HG02610 (cell line): Measurements from ENCODE around the gene ACSS2.
A peak's percentile ranks its signal among the peaks of the same experiment; 100 is the strongest.

Experiments
- ATAC-seq: cut with Tn5 transposase; IDR thresholded peaks from one replicate; pipeline ENCODE4 v1.9.1; 2021; ENCODE audit warnings: mild to moderate bottlenecking, moderate library complexity; ENCODE audit not compliant: unreplicated experiment

The ACSS2 gene

GRCh38 chr20:34945315-34946077, 69.1 kb downstream of the ACSS2 start:
- no peak for ATAC-seq

GRCh38 chr20:34946661-34947060, 70.2 kb downstream of the ACSS2 start:
- ATAC-seq: no peak

- ATAC-seq: no peak
These were observed 70.9 kb downstream of the ACSS2 start for GRCh38 chr20:34947336-34947735.

GRCh38 chr20:34948030-34948429, 71.6 kb downstream of the ACSS2 start:
- ATAC-seq: no peak

DNA sequence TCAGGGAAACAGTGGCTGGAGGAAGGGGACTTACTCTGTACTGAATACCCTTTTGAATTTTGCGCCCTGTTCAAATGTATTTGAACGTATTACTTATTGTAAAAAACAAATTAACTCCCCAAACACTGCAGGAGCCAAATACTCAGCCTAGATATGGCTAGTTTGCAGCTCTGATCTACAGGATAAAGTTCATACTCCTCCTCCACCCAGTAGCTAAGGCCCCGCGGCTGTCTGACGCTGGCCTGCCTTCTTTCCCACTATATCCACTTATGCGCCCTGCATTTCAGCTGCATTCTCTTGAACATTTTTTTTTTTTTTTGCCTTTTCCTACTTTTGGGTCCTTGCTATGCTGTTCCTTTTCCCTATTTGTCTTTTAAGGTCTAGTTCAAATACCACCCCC, 72.7 kb downstream of the ACSS2 start:
- no peak for ATAC-seq

- ATAC-seq: no peak
These were observed 74.8 kb downstream of the ACSS2 start for GRCh38 chr20:34951252-34951651.

DNA sequence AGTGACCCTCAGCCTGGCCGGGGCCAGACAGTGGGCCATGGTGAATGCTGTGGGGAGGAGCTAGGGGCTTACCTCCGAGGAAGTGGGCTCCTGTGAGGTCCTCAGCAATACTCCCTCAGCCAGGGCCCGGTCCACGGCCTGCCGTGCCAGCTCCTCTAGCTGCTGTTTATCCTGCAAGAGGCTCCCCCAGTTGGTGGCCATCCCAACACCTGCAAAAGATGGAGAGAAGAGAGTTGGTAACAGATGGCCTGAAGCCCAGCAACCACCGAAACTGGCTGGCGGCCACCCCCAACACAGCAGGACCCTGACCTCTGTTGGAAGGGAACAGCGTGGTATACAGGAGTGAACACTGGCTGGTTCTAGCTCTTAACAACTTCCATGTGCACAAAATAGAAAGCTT, 75.2 kb downstream of the ACSS2 start:
- no peak for ATAC-seq

DNA sequence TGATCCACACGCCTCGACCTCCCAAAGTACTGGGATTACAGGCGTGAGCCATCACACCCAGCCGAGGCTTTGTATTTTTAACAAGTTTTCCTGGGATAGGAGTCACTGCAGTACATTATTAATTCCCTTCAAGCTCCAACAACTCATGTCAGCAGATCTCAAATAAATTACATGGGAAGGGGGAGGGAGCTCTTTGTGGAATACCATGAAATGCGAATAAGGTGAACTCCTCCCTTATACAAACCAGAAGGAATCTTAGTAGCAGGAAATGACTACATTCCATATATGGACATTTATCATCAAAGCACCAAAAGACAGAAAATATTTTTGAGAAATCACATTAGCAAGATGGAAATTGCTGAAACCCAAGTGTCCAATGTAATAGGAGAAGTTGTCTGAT, 76.3 kb downstream of the ACSS2 start:
- ATAC-seq: no peak

GRCh38 chr20:34953960-34954359, 77.5 kb downstream of the ACSS2 start:
- ATAC-seq: no peak

DNA sequence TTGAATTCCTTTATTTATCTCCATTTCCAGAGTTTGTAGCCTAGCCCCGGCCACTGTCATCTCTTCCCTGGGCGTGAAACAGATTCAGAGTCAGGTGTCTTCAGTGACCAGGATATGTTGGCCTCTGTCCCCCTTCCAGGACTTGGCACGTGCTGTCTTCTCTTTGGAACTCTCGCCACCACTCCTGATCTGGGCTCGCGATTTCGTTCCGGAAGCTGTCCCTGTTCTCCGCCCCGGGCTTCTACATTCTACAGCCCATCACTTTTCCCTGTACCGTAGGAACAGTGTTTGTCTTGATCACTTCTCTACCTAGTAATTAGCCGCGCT, 78.5 kb downstream of the ACSS2 start:
- no peak for ATAC-seq

- ATAC-seq: peak; percentile 90
These were observed 79.0 kb downstream of the ACSS2 start, which contains the start of the genes GSS and MYH7B for GRCh38 chr20:34955231-34956040. TSS of gene GSS (minus strand) at chr20:34955806. CDS start at chr20:34951852, 3,954 bp downstream. TSS of gene MYH7B (plus strand) at chr20:34955868. CDS start at chr20:34978006, 22,138 bp downstream.

GRCh38 chr20:34956041-34956458, 79.6 kb downstream of the ACSS2 start:
- ATAC-seq: no peak

DNA sequence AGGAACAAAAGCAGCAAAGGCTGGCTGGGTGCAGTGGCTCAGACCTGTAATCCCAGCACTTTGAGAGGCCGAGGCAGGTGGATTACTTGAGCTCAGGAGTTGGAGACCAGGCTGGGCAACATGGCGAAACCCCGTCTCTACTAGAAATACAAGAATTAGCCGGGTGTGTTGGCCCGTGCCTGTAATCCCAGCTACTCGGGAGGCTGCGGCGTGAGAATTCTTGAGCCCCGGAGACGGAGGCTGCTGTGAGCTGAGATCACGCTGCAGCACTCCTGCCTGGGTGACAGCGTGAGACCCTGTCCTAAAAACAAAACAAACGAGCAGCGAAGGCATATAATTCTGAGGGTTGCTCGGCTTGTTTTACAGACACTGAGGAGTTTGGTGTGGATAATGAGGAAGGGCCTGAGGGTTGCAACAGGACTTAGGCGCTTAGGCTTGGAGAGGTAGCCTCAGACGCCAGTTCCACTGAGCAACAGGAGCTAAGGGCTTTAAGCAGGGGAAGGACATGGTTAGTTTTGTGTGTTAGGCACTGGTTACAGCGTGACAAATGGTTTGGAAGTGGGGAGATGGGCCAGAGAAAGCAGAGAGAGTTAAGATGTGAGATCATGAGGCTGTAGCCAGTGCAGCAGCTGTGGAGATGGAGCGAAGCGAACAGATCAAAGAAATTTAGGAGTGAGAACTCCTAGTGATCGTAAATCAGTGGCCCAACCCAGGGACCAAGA, 80.5 kb downstream of the ACSS2 start:
- no peak for ATAC-seq

GRCh38 chr20:34964486-34964885, 88.1 kb downstream of the ACSS2 start:
- ATAC-seq: no peak

DNA sequence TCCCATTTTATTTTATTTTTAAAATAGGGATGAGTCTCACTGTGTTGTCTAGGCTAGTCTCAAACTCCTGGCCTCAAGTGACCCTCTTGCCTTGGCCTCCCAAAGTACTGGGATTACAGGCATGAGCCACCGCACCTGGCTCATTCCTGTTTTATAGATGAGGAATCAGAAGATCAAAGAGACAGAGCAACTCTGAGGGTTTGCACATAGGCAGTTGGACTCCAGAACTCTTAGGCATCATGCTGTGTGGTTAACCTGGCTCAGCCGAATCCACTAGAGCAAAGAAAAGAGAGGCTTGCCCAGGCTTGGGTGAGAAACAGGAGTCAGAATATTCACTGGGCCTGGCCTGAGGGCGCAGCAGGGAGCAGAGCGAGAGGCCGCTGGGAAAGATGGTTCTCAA, 88.6 kb downstream of the ACSS2 start:
- no peak for ATAC-seq

DNA sequence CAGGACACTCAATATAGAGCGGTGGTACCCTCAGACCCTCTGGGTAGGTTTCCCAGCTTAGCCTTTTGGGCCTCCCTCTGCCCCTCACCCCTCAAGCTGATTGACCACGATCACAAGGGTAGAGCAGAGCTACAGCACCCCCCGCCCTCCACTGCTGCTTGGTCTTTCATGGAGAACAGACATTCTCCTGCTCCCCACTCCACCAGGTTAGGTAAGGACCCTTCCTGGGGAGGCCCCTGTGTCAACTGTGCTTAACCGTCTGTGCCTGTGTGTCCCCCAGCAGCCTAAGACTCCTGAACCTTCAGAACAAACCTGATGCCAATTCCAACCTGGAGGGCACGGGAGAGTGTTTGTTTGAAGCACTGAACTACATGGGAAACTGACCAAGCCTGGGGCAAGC, 91.0 kb downstream of the ACSS2 start:
- ATAC-seq: no peak

- ATAC-seq: no peak
These were observed 91.8 kb downstream of the ACSS2 start for GRCh38 chr20:34968042-34968775.

DNA sequence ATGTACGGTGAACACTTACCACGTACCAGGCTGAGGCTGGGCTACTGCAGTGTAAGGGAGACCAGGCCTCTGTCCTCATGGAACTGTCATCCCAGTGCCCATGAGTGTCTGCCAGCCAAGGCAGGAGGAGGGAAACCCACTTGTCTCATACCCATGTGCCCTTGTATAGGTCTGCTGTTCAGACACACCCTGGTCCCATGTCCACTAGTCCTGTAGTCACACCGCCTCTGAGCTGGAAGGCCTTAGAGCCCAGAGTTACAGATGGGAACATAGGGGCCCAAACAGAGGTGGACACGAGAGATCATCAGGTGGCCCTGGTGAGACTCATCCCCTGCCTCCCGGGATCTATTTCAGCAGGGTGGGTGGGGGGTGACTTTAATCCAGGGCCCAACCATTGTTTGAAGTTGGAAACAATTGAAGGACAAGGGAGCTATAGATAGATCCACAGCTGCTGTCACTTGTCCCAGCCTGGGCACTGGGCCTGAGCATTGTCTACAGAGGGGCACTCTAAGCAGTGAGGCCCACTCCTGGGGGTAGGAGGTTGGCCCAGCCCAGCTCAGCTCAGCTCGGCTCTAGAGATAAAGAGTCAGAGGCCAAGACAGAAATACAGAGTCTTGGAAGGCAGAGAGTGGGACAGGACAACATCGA, 93.9 kb downstream of the ACSS2 start:
- ATAC-seq: no peak

DNA sequence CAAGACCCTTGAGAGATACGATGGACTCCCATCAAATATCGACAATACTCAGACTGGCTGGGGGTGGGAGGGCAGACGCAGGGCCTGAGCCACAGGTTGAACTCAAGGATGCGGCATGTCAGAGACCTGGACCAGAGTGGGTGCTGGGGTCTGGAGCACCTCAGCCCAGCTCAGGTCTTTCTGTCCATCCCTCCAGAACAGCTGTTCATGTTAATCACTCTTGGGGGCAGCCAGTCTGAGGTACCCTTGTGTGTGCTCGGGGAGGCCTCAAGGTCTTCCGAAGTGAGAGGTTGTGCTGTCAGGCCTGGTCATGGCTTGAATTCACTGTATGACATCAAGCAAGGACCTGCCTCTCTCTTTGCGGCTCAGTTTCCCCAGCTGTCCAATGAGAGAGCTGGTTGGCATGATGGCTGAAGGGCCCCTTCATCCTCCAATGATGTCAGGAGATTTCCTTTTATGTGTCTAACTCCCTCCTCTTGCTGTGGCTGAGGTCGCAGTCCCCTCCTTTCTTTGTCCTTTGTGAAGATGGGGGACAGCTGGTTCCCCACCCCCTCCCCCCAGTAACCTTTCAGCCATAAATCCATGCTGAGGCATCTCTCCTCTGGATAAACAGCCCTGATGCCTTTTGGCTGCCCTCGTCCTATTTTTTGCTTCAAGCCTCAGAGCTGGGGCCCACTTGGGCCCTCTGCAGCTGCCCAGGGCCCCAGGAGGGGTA, 94.6 kb downstream of the ACSS2 start:
- no peak for ATAC-seq
